NB4 (cell line): ENCODE results near the gene EPHB1.

Source experiments
- CTCF ChIP-seq: IDR thresholded peaks from one replicate; pipeline ENCODE4 v1.5.1; 2012; ENCODE audit warnings: low read depth, low read length
- MAX ChIP-seq: IDR thresholded peaks from 2 replicates; pipeline ENCODE4 v1.6.1; 2011; ENCODE audit warnings: low read depth, low read length
- MYC ChIP-seq: IDR thresholded peaks from 2 replicates; pipeline ENCODE4 v1.6.1; 2011; ENCODE audit warnings: low read depth, low read length
- POLR2A ChIP-seq: IDR thresholded peaks from 2 replicates; pipeline ENCODE4 v1.6.1; 2011; ENCODE audit warnings: mild to moderate bottlenecking; ENCODE audit not compliant: insufficient read length; ENCODE audit errors: extremely low read depth

- no peak for TF ChIP-seq CTCF
- TF ChIP-seq POLR2A, result no peak
- no peak for TF ChIP-seq MYC
- no peak for TF ChIP-seq MAX
Measured at GRCh38 chr3:134872440-134873388, 77.7 kb downstream of the EPHB1 start.
